Spleen (tissue), 11 donors: ENCODE results near the gene EPHA4. TPM values are rescaled to one million over a fixed set of nuclear protein-coding genes. Genes with fewer than 3 reads are reported as not detected.

ENCODE experiments used
- DNase-seq: peaks from one replicate; pipeline ENCODE4 v3.0.0-alpha.2; 2020
- H3K27ac ChIP-seq, 8 donors: fragments of 200-600 bp; sonication (generic) in 7 of 8; 1 replicate in 4 of 8; 2 replicates in 4 of 8; pipeline versions ENCODE4 v1.5.0 to v1.8.0; 2016 to 2021; ENCODE audit warnings: inconsistent platforms in 4 of 8, mild to moderate bottlenecking in 4 of 8, moderate library complexity in 1 of 8
- H3K27me3 ChIP-seq, 7 donors: fragments of 200-600 bp; sonication (generic) in 6 of 7; replicated peaks in 1 of 7; 1 replicate in 4 of 7; 2 replicates in 3 of 7; pipeline versions ENCODE4 v1.5.0 to v1.8.0; 2016 to 2021; ENCODE audit warnings: inconsistent platforms in 3 of 7, mild to moderate bottlenecking in 1 of 7
- H3K36me3 ChIP-seq, 6 donors: fragments of 200-600 bp; sonication (generic) in 5 of 6; 1 replicate in 4 of 6; 2 replicates in 2 of 6; pipeline versions ENCODE4 v1.5.0 to v1.8.0; 2016 to 2021; ENCODE audit warnings: inconsistent platforms in 2 of 6
- H3K4me1 ChIP-seq, 6 donors: fragments of 200-600 bp; sonication (generic) in 5 of 6; 1 replicate in 3 of 6; 2 replicates in 3 of 6; pipeline versions ENCODE4 v1.5.0 to v1.8.0; 2016 to 2021; ENCODE audit warnings: inconsistent platforms in 3 of 6
- H3K4me3 ChIP-seq, 8 donors: fragments of 200-600 bp; sonication (generic) in 7 of 8; 1 replicate in 4 of 8; 2 replicates in 4 of 8; pipeline versions ENCODE4 v1.5.0 to v1.8.0; 2016 to 2021; ENCODE audit warnings: inconsistent platforms in 4 of 8, mild to moderate bottlenecking in 4 of 8, moderate library complexity in 2 of 8
- H3K9me3 ChIP-seq, 8 donors: fragments of 200-600 bp; sonication (generic) in 7 of 8; 1 replicate in 4 of 8; 2 replicates in 4 of 8; pipeline versions ENCODE4 v1.5.0 to v1.8.0; 2016 to 2021; ENCODE audit warnings: inconsistent platforms in 4 of 8
- POLR2A ChIP-seq, 3 donors: fragments of 450-650 bp; IDR thresholded peaks; one replicate each; pipeline ENCODE4 v1.5.1; 2017; ENCODE audit warnings: antibody characterized with exemption in 3 of 3, mild to moderate bottlenecking in 1 of 3
- POLR2AphosphoS5 ChIP-seq, 3 donors: sonication (generic); formaldehyde crosslinking; IDR thresholded peaks; one replicate each; pipeline ENCODE4 v1.5.1; 2017; ENCODE audit warnings: antibody characterized with exemption in 3 of 3
- WGBS, 5 donors: extraction: QIAGEN DNeasy Blood & Tissue Kit in 3 of 5; methylation state at CpG; one replicate each; pipeline versions ENCODE4 v1.1.5 to v1.1.7; 2013 to 2018; 5-methylcytosine and 5-hydroxymethylcytosine counted together
- intact Hi-C: fragments of 100-400 bp; cut with DNase I; formaldehyde crosslinking; loops from one replicate; pipeline ENCODE4 v1.15.0; 2023; ENCODE audit warnings: low total_unique reads
- polyA plus RNA-seq, 3 donors: library from polyadenylated mRNA; stranded (reverse); fragments of 200-250 nt; gene quantifications; one replicate each; pipeline ENCODE4 v1.2.1, GENCODE V29; 2013
- total RNA-seq, 7 donors: library from RNA; depleted of rRNA in 3 of 7; stranded (reverse); fragments of >200 nt in 3 of 7; fragmentation: NEBNext Ultra II Directional in 4 of 7; extraction: Animal tissue kit (Norgen Biotek cat#: 25700) in 4 of 7; gene quantifications; one replicate each; pipeline versions ENCODE4 v1.1.0 to v1.2.1, GENCODE V29; 2016 to 2021
- TF ChIP-seq, protein P1 (sequence below), 11 experiments: fragments of 200-600 bp in 7 of 11; fragments of 450-650 bp in 4 of 11; sonication (generic) in 4 of 11; IDR thresholded peaks in 8 of 11; conservative IDR thresholded peaks in 3 of 11; 1 replicate in 7 of 11; 2 replicates in 4 of 11; pipeline versions ENCODE4 v1.4.0 to v1.8.0; 2016 to 2021; ENCODE audit warnings: antibody characterized with exemption in 11 of 11, inconsistent platforms in 4 of 11, mild to moderate bottlenecking in 1 of 11
- donor health status: healthy with polysubstance abuse.
- donor health status: DM: no; HTN: no; CAD: no; lungs with moderate emphysema.
- donor health status: DM: no; HTN: no; CAD: no.
- donor health status: Bipolar disorder and iron deficiency.
- donor health status: healthy.
- donor health status: DM: no; HTN: no; CAD: no.
- donor health status: DM: yes; HTN: yes; CAD: no.

The EPHA4 gene
- total and polyA plus RNA-seq, 10 donors: 0.80 to 21.0 (median 14.0) TPM

DNA sequence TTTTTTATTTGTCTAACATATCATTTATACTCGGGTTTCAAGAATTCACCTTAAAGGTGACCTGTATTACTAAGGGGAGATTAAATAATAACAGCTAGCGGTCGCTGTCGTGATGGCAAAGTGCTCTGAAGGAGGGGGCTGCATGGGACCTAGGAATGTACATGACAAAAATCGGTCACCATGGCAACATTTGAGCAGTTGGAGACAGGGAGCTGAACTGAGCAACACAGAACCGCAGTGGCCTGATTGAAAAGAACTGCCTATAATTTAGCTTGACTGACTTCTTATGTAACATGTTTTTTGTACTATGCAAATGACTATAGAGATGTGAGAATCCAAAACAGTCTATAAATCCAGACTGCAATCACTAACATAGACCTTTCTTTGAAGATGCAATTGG lies 34.3 kb upstream of the EPHA4 start:
- no peaks in the 10 kb centered on the region for H3K9me3 ChIP-seq
- DNase-seq: no peak
- no peaks in the 10 kb centered on the region for H3K36me3 ChIP-seq
- 80 to 88% (median 86%) methylated on average over 6 of the region's 6 CpGs for WGBS, 5 donors
- peaks cover 0 to 4% (median 0%) of the 10 kb centered on the region in 7 donors for H3K27me3 ChIP-seq
- intact Hi-C loops: no loop called here
- no peaks in the 10 kb centered on the region for H3K4me1 ChIP-seq
- no peak overlapping the region for H3K27ac ChIP-seq
- H3K4me3 ChIP-seq: no peak overlapping the region
- no peak for TF ChIP-seq POLR2A (IDR thresholded peaks at IDR 0.05)
- TF ChIP-seq, protein P1, sequence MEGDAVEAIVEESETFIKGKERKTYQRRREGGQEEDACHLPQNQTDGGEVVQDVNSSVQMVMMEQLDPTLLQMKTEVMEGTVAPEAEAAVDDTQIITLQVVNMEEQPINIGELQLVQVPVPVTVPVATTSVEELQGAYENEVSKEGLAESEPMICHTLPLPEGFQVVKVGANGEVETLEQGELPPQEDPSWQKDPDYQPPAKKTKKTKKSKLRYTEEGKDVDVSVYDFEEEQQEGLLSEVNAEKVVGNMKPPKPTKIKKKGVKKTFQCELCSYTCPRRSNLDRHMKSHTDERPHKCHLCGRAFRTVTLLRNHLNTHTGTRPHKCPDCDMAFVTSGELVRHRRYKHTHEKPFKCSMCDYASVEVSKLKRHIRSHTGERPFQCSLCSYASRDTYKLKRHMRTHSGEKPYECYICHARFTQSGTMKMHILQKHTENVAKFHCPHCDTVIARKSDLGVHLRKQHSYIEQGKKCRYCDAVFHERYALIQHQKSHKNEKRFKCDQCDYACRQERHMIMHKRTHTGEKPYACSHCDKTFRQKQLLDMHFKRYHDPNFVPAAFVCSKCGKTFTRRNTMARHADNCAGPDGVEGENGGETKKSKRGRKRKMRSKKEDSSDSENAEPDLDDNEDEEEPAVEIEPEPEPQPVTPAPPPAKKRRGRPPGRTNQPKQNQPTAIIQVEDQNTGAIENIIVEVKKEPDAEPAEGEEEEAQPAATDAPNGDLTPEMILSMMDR (IDR thresholded peaks at IDR 0.05 in 8 of 11, conservative IDR thresholded peaks at IDR 0.05 in 3 of 11): no peak
- TF ChIP-seq POLR2AphosphoS5 (IDR thresholded peaks at IDR 0.05): no peak

GRCh38 chr2:221605751-221606240 lies 33.7 kb upstream of the EPHA4 start:
- WGBS, 5 donors: 70 to 78% (median 73%) methylated on average over 2 of the region's 2 CpGs
- H3K36me3 ChIP-seq: no peaks in the 10 kb centered on the region
- no peak for DNase-seq
- no peaks in the 10 kb centered on the region for H3K4me1 ChIP-seq
- H3K27ac ChIP-seq: no peak overlapping the region
- no peaks in the 10 kb centered on the region for H3K27me3 ChIP-seq
- intact Hi-C loops: no loop called here
- no peaks in the 10 kb centered on the region for H3K9me3 ChIP-seq
- H3K4me3 ChIP-seq: no peak overlapping the region
- TF ChIP-seq POLR2AphosphoS5 (IDR thresholded peaks at IDR 0.05) (no peak), POLR2A (IDR thresholded peaks at IDR 0.05) (no peak)
- TF ChIP-seq, protein P1 (IDR thresholded peaks at IDR 0.05 in 8 of 11, conservative IDR thresholded peaks at IDR 0.05 in 3 of 11): no peak

GRCh38 chr2:221602938-221603337 lies 30.8 kb upstream of the EPHA4 start:
- intact Hi-C loops: no loop called here
- WGBS, 5 donors: 74 to 84% (median 78%) methylated on average over 1 of the region's 1 CpG
- peaks cover 0 to 5% (median 0%) of the 10 kb centered on the region in 7 donors for H3K27me3 ChIP-seq
- H3K36me3 ChIP-seq: no peaks in the 10 kb centered on the region
- H3K27ac ChIP-seq: no peak overlapping the region
- DNase-seq: no peak
- H3K9me3 ChIP-seq: no peaks in the 10 kb centered on the region
- no peaks in the 10 kb centered on the region for H3K4me1 ChIP-seq
- H3K4me3 ChIP-seq: no peak overlapping the region
- TF ChIP-seq, protein P1 (IDR thresholded peaks at IDR 0.05 in 8 of 11, conservative IDR thresholded peaks at IDR 0.05 in 3 of 11): no peak
- TF ChIP-seq POLR2A (IDR thresholded peaks at IDR 0.05) (no peak), POLR2AphosphoS5 (IDR thresholded peaks at IDR 0.05) (no peak)

GRCh38 chr2:221601376-221601775 lies 29.3 kb upstream of the EPHA4 start:
- TF ChIP-seq POLR2A (IDR thresholded peaks at IDR 0.05) (no peak), POLR2AphosphoS5 (IDR thresholded peaks at IDR 0.05) (no peak)
- TF ChIP-seq, protein P1 (IDR thresholded peaks at IDR 0.05 in 8 of 11, conservative IDR thresholded peaks at IDR 0.05 in 3 of 11): no peak
- 78 to 88% (median 85%) methylated on average over 3 of the region's 3 CpGs for WGBS, 5 donors
- no peak overlapping the region for H3K4me3 ChIP-seq
- no peak for DNase-seq
- no peak overlapping the region for H3K27ac ChIP-seq
- peaks cover 0 to 5% (median 0%) of the 10 kb centered on the region in 7 donors for H3K27me3 ChIP-seq
- H3K4me1 ChIP-seq: no peaks in the 10 kb centered on the region
- no peaks in the 10 kb centered on the region for H3K9me3 ChIP-seq
- intact Hi-C loops: no loop called here
- H3K36me3 ChIP-seq: no peaks in the 10 kb centered on the region
